GM12801 (cell line): ENCODE data around the gene HOXA6.

ENCODE experiments used
- CTCF ChIP-seq: IDR thresholded peaks from one replicate; pipeline ENCODE4 v1.5.1; 2011; ENCODE audit warnings: control low read depth; ENCODE audit not compliant: insufficient read length; ENCODE audit errors: extremely low read depth

Gene HOXA6

GRCh38 chr7:27168265-27168947, 20.8 kb upstream of the HOXA6 start:
- no peak for TF ChIP-seq CTCF

GRCh38 chr7:27167916-27168264, 20.3 kb upstream of the HOXA6 start:
- TF ChIP-seq CTCF: no peak

GRCh38 chr7:27166531-27167505, 19.2 kb upstream of the HOXA6 start:
- TF ChIP-seq CTCF: no peak

GRCh38 chr7:27165996-27166530, 18.5 kb upstream of the HOXA6 start:
- no peak for TF ChIP-seq CTCF

GRCh38 chr7:27165089-27165995, 17.8 kb upstream of the HOXA6 start, which contains the start of gene HOXA9:
Gene HOXA9 (minus strand): TSS chr7:27165537. CDS start chr7:27165457, 80 bp downstream.
- TF ChIP-seq CTCF: no peak

- no peak for TF ChIP-seq CTCF
These were observed 17.0 kb upstream of the HOXA6 start for GRCh38 chr7:27164367-27165088.
